ENCODE data around the gene OR1B1.
"Not testable (repeated sequence)": the region's sequence is repeated elsewhere in the genome, so short reads cannot be mapped to it uniquely, and the experiment has no call there.

The OR1B1 gene

DNA sequence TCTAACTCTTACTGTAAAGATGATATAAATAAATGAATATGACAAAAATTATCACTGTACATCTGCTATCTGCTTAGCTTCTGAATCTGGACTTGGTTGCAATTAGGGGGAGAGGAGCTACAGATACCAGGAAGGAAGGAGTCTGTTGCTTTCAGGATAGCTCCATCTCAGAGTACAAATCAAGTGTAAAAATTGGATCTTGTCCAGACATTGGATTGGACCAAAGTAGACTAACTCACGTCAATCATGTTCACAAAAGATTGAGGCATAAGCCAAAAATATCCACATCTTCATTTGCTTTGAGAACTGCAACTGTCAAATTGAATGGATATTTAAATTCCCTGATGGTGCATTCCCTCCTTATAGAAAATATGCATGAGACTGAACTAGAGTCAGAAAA is 51.7 kb downstream of the OR1B1 start:
- no peak for TF ChIP-seq ZBTB7A (IDR thresholded peaks at IDR 0.05; ENCODE audit: low read depth)
- TF ChIP-seq, protein P1, sequence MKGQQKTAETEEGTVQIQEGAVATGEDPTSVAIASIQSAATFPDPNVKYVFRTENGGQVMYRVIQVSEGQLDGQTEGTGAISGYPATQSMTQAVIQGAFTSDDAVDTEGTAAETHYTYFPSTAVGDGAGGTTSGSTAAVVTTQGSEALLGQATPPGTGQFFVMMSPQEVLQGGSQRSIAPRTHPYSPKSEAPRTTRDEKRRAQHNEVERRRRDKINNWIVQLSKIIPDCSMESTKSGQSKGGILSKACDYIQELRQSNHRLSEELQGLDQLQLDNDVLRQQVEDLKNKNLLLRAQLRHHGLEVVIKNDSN (IDR thresholded peaks at IDR 0.05), result no peak

DNA sequence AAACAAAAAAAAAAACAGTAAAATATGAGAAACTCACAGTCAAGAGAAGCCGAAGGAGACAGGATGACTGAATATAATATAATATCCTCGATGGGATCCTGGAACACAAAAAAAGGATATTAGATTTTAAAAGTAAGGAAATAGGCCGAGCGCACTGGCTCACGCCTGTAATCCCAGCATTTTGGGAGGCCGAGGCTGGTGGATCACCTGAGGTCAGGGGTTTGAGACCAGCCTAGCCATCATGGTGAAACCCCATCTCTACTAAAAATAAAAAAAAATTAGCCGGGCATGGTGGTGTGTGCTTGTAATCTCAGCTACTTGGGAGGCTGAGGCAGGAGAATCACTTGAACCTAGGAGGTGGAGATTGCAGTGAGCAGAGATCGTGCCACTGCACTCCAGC is 74.1 kb downstream of the OR1B1 start, which contains the start of gene OR1L8:
Gene OR1L8 (minus strand): TSS at position 101 of the 400 bp plus-strand sequence. CDS start 14,907 bp downstream, outside the sequence.
- not testable (repeated sequence) for TF ChIP-seq ZBTB7A (IDR thresholded peaks at IDR 0.05; ENCODE audit: low read depth); NFIC (IDR thresholded peaks at IDR 0.05); CREB1 (IDR thresholded peaks at IDR 0.05; ENCODE audit: low read depth)

DNA sequence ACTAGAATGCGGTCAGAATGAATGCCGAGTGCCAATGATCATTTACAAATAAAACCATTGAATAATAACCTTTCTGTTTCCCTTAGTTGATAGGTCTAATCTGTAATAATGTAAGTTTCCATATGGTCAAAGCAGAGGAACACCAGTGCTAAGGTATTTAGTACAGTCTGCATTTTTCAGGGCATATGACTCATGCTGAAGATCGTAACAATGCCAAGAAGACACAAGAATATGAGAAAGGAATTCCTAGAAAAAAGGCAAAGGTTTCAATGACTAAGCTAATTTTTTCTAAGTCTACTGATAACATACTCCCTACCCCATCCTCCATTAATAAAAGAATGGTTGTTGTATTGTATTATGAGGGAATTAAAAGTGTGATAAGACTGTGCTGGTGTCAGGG is 77.1 kb downstream of the OR1B1 start:
- no peak for TF ChIP-seq RAD21 (IDR thresholded peaks at IDR 0.05; ENCODE audit: low read depth)
- no peak for TF ChIP-seq NFIC (IDR thresholded peaks at IDR 0.05)
- no peak for TF ChIP-seq TEAD4 (IDR thresholded peaks at IDR 0.05)
- TF ChIP-seq YY1 (IDR thresholded peaks at IDR 0.05; ENCODE audit: low read depth), result no peak

DNA sequence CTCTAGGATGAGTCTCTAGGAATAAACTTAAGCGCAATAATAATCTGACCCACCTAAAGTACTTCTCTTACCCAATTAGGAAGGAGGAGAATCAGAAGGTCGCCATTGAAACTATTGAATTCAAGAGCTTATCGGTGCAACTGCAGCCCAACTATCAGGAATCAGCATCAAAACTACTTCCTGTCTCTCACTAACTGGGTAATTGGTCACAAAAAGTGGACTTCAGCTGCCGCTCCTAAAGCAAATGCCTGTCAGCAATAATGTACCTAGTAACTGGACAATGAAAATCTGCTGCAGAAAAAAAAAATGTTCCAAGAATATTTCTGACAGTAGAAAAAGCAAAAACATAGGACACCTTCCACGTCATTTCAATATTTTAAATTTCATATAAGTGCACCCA is 77.6 kb downstream of the OR1B1 start:
- TF ChIP-seq EGR1 (IDR thresholded peaks at IDR 0.05) (no peak), ZBTB7A (IDR thresholded peaks at IDR 0.05; ENCODE audit: low read depth) (no peak), RAD21 (IDR thresholded peaks at IDR 0.05; ENCODE audit: low read depth) (no peak), TCF12 (IDR thresholded peaks at IDR 0.05; ENCODE audit: low read depth) (no peak), FOXM1 (IDR thresholded peaks at IDR 0.05; ENCODE audit: borderline replicate concordance, low read depth) (no peak)
- TF ChIP-seq, protein P2, sequence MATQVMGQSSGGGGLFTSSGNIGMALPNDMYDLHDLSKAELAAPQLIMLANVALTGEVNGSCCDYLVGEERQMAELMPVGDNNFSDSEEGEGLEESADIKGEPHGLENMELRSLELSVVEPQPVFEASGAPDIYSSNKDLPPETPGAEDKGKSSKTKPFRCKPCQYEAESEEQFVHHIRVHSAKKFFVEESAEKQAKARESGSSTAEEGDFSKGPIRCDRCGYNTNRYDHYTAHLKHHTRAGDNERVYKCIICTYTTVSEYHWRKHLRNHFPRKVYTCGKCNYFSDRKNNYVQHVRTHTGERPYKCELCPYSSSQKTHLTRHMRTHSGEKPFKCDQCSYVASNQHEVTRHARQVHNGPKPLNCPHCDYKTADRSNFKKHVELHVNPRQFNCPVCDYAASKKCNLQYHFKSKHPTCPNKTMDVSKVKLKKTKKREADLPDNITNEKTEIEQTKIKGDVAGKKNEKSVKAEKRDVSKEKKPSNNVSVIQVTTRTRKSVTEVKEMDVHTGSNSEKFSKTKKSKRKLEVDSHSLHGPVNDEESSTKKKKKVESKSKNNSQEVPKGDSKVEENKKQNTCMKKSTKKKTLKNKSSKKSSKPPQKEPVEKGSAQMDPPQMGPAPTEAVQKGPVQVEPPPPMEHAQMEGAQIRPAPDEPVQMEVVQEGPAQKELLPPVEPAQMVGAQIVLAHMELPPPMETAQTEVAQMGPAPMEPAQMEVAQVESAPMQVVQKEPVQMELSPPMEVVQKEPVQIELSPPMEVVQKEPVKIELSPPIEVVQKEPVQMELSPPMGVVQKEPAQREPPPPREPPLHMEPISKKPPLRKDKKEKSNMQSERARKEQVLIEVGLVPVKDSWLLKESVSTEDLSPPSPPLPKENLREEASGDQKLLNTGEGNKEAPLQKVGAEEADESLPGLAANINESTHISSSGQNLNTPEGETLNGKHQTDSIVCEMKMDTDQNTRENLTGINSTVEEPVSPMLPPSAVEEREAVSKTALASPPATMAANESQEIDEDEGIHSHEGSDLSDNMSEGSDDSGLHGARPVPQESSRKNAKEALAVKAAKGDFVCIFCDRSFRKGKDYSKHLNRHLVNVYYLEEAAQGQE (IDR thresholded peaks at IDR 0.05; ENCODE audit: low read depth), result no peak
- TF ChIP-seq, protein P3, sequence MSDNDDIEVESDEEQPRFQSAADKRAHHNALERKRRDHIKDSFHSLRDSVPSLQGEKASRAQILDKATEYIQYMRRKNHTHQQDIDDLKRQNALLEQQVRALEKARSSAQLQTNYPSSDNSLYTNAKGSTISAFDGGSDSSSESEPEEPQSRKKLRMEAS (IDR thresholded peaks at IDR 0.05), result no peak

Data from Ishikawa (cell line).